ENCODE results near the gene B4GAT1. TPM values are rescaled to one million over a fixed set of nuclear protein-coding genes. Genes with fewer than 3 reads are reported as not detected.

Gene B4GAT1
- total RNA-seq, 1 donor from 2014 or later: 31.9 TPM

DNA sequence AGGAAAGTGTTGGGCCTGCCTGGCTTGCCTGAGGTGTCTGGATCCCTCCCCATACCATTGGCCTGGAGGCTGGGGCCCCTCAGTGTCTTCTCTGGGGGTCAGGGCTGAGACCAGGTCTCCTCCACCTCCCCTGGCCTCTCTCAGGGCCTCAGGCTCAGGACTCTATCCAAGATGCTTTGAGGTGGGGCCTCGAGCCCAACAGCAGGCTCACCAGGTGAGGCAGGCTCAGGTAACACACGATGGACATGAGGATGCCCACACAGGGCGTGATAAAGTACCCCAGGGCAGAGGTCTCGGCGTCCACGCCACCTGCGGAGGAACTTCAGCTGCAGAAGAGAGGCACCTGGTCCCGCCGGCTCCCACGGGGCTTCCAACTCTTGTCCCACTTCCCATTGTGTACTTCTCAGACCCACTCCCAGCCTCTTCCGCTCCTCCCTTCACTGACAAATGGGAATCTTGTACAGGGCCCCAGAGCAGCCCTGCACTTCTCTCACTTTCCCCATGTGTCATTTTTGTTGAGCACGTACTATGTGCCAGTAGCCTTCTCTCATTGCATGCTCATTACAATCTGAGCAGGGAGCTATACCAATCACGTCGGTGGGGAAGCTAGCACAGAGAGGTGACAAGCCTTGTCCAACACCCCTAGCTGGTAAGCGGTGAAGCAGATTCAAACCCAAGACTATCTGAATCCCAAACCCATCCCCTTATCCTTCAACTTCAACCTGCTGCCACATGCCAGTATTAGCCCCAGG lies 20.3 kb upstream of the B4GAT1 start:
- DNase-seq (ENCODE audit: extremely low spot score, unreplicated experiment): no peak
- H3K27ac Mint-ChIP-seq: peak overlapping the region; percentile 59

DNA sequence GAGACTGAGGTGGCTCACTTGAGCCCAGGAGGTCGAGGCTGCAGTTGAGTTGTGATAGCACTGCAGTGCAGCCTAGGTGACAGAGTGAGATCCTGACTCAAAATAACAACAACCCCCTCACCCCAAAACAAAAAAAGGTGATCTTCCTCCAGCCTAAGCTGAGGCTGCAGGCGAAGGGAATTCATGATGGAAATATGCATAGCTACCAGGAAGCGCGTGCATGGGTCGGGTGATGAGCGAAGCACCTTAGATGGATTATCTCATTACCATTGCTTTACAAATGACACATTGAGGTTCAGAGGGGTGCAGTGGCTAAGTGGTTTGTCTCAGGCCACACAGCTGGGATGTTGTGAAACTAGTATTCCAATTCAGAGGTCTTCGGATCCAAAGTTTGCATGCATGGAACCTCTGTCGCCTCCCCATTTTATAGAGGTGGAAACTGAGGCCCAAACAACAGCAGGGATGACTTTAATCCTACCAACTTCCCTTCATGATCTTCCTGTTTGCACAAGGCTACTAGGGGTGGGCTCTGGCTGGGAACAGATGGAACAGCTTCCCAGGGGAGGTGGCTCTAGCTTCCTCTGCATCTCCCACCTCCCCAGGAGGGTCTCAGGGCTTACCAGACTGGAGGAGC lies 19.5 kb upstream of the B4GAT1 start:
- Mint-ChIP-seq H3K27me3 (no peaks in the 10 kb centered on the region), H3K9me3 (no peaks in the 10 kb centered on the region), H3K36me3 (peaks cover 11% of the 10 kb centered on the region), H3K4me1 (ENCODE audit: unreplicated experiment) (peaks cover 10% of the 10 kb centered on the region), H3K4me3 (no peak overlapping the region), H3K27ac (no peak overlapping the region)
- TF ChIP-seq, protein P1, sequence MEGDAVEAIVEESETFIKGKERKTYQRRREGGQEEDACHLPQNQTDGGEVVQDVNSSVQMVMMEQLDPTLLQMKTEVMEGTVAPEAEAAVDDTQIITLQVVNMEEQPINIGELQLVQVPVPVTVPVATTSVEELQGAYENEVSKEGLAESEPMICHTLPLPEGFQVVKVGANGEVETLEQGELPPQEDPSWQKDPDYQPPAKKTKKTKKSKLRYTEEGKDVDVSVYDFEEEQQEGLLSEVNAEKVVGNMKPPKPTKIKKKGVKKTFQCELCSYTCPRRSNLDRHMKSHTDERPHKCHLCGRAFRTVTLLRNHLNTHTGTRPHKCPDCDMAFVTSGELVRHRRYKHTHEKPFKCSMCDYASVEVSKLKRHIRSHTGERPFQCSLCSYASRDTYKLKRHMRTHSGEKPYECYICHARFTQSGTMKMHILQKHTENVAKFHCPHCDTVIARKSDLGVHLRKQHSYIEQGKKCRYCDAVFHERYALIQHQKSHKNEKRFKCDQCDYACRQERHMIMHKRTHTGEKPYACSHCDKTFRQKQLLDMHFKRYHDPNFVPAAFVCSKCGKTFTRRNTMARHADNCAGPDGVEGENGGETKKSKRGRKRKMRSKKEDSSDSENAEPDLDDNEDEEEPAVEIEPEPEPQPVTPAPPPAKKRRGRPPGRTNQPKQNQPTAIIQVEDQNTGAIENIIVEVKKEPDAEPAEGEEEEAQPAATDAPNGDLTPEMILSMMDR (conservative IDR thresholded peaks at IDR 0.05): no peak
- no peak for DNase-seq (ENCODE audit: extremely low spot score, unreplicated experiment)

More for the DNA sequence above, 20.3 kb upstream of the B4GAT1 start:
- Mint-ChIP-seq H3K27me3 (no peaks in the 10 kb centered on the region), H3K4me3 (peak overlapping the region; percentile 49), H3K4me1 (ENCODE audit: unreplicated experiment) (peaks cover 10% of the 10 kb centered on the region), H3K9me3 (no peaks in the 10 kb centered on the region), H3K36me3 (peaks cover 11% of the 10 kb centered on the region)
- TF ChIP-seq, protein P1 (conservative IDR thresholded peaks at IDR 0.05): no peak

DNA sequence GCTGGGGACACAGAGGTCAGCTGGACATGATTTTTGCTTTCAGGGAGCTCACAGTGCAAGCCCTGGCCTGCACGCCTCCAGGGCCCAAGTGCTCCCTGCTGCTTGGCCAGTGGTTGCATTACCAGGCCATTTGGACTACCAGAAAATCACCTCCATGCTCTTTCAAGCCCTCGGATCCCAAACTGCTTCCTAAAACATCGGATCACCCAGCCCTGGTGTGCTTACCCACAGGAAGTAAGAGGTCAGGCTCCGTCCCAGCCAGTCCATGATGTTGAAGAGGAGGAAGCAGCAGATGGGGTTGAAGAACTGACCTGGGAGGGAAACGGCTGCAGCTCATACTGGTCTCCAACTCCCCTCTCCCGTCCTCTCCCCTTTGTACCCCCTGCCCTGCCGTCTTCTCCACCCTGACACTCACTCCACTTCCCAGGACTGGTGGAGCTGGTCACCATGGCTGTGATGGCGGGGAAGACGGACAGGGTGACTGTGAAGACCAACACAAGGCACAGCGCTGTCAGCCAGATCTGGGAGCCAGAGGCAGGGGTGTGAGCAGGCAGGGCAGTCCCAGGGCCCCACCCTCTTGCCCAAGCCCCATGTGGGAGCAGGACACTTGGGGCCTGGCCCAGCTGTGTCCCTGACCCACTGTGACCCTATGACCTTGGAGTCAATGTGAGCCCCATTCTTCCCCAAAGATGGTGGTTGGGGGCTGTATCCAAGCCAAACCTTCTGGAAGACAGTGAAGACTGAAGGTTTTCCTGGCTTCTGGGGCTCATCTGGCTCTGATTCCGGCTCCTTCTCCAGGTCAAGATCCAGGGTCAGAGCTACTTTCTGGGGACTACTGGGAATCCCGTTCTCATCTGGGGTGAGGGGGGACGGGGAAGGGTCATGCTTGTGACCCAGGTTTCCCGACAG lies 18.5 kb upstream of the B4GAT1 start:
- Mint-ChIP-seq H3K4me1 (ENCODE audit: unreplicated experiment) (peaks cover 10% of the 10 kb centered on the region), H3K36me3 (peaks cover 11% of the 10 kb centered on the region), H3K27me3 (no peaks in the 10 kb centered on the region), H3K4me3 (no peak overlapping the region), H3K9me3 (no peaks in the 10 kb centered on the region), H3K27ac (no peak overlapping the region)
- TF ChIP-seq, protein P1 (conservative IDR thresholded peaks at IDR 0.05): no peak
- no peak for DNase-seq (ENCODE audit: extremely low spot score, unreplicated experiment)

DNA sequence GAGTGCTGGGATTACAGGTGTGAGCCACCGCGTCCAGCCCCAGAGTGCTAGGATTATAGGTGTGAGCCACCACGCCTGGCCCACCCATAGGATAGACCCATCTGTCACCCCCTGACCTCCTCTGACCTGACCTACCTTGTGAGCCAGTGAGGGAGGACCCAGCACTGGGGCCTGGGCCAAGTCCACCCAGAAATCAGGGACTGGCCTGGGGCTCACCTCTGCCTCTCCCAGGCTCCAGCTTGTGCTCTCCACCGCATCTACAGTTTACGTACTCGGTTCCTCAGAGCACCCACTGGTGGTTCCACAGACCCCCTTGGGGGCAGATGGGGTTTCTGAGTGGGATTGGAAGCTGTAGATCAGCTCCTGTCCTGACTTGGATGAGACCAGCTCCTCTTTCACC lies 17.7 kb upstream of the B4GAT1 start:
- H3K9me3 Mint-ChIP-seq: no peaks in the 10 kb centered on the region
- no peak overlapping the region for H3K27ac Mint-ChIP-seq
- peaks cover 11% of the 10 kb centered on the region for H3K36me3 Mint-ChIP-seq
- H3K27me3 Mint-ChIP-seq: no peaks in the 10 kb centered on the region
- H3K4me3 Mint-ChIP-seq: no peak overlapping the region
- peaks cover 7% of the 10 kb centered on the region for H3K4me1 Mint-ChIP-seq (ENCODE audit: unreplicated experiment)
- TF ChIP-seq, protein P1 (conservative IDR thresholded peaks at IDR 0.05): no peak
- DNase-seq (ENCODE audit: extremely low spot score, unreplicated experiment): no peak

DNA sequence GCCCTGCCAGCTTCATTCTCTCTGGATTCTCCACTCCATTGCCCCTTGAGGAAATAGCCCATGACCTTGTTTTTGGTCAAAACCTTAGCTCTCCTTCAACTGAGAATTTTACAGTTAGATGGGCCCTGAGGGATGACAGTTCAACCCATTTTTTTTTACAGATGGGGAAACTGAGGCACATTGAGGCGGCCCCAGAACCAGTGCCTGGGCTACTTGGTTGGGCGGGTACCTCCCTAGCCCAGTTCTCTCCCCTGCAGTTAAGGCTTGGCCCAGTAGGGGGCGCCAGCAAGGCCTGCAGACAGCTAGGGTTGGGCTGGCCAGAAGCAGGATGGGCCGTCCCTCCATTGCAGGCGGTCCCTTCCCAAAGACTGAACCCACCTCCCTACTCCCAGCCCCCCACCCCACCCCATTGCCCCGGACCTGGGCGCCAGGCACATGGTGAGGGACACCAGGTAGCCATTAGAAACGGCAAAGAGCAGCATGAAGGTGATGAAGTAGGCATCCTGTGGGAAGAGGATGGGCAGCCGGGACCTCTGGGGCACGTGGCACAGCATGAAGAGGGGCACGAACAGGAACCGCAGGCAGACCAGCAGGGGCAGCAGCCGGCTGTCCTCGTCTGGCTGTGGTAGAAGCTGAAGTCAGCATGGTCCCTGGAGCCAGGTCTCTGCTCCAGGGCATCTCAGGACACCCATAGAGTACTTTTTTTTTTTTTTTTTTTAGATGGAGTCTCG lies 16.5 kb upstream of the B4GAT1 start:
- H3K36me3 Mint-ChIP-seq: peaks cover 5% of the 10 kb centered on the region
- no peaks in the 10 kb centered on the region for H3K9me3 Mint-ChIP-seq
- no peak for DNase-seq (ENCODE audit: extremely low spot score, unreplicated experiment)
- no peak overlapping the region for H3K27ac Mint-ChIP-seq
- H3K4me1 Mint-ChIP-seq (ENCODE audit: unreplicated experiment): no peaks in the 10 kb centered on the region
- H3K27me3 Mint-ChIP-seq: no peaks in the 10 kb centered on the region
- TF ChIP-seq, protein P1 (conservative IDR thresholded peaks at IDR 0.05): peak; percentile 90
- H3K4me3 Mint-ChIP-seq: no peak overlapping the region

Data from type B pancreatic cell (in vitro differentiated cells).